Activated CD4-positive, alpha-beta T cell treated with anti-CD3 and anti-CD28 coated beads, Interleukin-10, Interleukin-2, amounts not matched to agents 100 ng/mL and 50 ng/mL, durations not matched to agents 16 hours and 8 hours (primary cell): ENCODE measurements around the gene SOST.

Source experiments
- DNase-seq: peaks from one replicate; pipeline ENCODE4 v3.0.0-alpha.2; 2020

The SOST gene

DNA sequence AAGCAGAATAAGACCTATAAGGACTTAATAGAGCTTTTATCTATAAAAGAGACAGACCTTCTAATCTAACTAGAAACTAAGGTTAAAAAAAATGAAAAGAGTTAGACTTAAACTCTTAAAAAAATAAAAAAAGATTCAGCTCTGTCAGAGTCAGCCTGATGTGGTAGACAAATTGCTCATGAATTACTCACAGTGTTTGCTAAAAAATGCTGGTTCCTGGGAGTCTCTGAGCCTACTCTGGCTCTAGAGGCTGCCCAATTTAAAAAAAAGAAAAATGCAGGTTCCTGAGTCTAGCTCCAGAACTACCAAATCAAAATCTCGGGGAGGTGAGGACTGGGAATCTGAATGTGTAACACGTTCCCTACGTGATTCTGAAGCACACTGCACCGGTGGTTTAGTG, 18.1 kb downstream of the SOST start:
- DNase-seq: no peak

DNA sequence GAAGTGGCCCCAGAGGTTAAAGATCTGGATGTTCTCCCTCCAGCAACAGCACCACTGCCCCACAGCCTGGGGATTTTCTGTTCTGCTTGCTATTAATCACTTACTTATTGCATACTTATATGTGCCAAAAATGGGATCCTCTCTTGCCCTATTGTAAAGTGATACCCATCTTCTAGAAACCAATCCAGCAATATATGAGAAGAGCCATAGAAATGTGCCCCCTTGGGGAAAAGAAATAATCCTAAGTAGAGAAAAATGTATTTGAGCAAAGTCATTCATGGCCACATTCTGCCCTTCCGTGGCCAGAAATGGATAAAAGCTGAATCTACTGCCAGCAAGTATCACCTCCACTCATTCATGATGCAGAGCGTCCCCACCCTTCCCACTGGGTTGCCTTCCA, 20.9 kb downstream of the SOST start:
- no peak for DNase-seq

- no peak for DNase-seq
Observed at GRCh38 chr17:43736389-43736788, 22.2 kb downstream of the SOST start.

GRCh38 chr17:43734376-43734775, 24.2 kb downstream of the SOST start:
- DNase-seq: no peak

GRCh38 chr17:43733956-43734355, 24.6 kb downstream of the SOST start:
- DNase-seq: no peak

DNA sequence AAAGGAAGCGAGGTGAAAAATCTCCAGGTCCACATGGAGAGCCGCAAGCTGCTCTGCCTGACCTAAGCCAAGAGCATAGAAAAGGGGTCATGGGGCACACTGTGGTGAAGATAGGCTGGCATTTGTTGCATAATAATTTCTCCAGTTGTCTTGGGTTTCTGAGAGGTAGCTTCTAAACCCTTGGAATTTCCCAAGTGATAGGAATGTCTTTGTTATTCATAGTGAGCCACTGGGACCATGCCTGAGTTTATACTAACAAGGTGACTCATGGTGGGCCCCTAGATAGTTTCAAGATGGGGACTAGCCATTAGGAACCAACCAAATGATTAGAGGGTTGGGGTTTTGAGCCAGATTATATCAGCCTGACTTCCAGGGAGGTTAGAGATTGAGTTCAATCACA, 25.6 kb downstream of the SOST start:
- no peak for DNase-seq

DNA sequence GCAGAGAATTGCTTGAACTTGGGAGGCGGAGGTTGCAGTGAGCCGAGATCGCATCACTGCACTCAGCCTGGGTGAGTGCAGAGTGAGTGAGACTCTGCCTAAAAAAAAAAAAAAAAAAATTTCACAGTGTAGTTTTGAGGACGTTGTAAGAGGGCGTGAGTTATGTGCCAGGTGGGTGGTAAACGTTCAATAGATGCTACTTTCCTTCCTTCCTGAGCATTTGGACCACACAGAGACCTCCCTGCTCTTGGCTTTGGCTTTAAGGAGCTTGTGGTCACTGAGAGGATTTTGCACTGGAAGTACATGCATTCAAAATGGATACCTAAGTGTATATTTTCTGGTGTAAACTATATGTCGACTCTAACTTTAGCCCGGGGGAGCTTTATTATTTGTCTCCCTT, 30.5 kb downstream of the SOST start:
- no peak for DNase-seq

DNA sequence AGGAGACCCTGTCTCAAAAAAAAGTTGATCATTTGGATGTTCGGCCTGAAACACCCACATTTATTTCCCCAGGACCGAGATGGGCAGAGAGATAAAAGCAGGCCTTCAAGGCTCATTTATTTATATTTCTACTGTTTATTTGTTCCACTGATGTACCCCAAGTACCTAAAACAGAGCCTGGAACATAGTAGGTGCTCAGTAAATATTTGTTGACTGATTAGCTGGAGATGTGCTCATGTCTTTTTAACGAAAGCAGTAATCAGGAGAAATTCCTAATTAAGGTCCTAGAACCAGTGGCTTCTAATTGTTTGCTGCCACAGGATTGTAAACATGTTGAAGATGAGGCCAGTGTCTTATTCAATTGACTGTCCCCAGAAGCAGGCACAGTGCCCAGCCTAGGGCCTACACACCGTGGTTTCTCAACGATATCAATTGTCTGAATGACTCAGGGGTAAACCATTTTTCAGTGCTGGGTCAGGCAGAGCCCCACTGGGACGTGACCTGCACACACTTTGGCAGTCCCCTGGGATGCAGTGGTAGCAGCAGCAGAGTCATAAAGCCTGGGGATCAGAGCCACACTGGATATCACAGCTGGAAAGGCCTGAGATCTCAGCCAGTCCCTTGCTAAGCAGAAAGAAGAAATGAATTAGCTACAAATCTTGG, 34.8 kb downstream of the SOST start:
- no peak for DNase-seq

DNA sequence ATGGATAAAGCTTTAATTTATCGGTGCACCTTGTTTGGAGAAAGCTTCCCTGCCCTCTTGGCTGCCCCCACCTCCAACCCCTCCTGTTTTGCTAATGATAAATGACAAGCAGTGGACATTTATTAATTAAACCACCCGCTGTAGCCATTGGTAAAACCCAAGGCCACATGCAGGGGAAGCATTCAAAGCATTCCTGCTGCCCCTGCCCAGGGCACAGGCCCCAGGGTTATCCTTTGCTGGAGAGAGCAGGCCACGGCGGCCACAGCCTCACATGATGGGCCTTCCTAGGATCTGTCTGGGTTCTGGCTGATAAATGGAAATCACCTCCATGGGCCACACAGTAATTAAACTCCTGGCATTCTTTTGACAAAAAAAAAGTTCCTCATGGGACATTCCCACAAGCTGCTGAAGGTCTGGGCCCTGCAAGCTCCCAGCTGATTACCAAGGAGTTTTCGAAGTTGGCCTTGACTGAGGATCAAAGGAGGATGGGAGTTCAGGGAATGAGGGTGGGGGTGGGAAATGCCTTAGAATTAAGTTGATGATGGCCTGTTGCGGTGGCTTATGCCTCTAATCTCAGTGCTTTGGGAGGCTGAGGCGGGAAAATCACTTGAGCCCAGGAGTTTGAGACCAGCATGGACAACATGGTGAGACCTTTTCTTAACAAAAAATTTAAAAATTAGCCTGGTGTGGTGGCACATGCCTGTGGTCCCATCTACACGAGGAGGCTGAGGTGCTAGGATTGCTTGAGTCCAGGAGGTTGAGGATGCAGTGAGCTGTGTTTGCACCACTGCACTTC, 35.5 kb downstream of the SOST start:
- no peak for DNase-seq

DNA sequence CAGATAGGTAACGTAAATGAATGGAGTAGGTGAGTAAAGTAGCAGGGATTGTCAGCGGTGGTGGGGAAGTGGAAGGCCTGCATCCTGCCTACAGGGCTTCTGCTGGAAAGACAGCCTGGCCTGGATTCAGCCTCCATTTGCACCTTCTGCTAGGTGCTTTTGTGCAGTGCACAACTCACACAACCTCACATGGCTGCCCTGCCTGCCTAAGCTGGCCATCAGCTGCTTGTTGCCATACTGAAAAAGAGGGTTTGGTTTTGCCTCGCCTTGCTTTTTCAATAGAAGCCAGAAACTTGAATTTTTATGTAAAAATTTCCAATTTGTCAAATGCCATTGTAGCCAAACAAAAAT, 36.3 kb downstream of the SOST start:
- DNase-seq: no peak

DNA sequence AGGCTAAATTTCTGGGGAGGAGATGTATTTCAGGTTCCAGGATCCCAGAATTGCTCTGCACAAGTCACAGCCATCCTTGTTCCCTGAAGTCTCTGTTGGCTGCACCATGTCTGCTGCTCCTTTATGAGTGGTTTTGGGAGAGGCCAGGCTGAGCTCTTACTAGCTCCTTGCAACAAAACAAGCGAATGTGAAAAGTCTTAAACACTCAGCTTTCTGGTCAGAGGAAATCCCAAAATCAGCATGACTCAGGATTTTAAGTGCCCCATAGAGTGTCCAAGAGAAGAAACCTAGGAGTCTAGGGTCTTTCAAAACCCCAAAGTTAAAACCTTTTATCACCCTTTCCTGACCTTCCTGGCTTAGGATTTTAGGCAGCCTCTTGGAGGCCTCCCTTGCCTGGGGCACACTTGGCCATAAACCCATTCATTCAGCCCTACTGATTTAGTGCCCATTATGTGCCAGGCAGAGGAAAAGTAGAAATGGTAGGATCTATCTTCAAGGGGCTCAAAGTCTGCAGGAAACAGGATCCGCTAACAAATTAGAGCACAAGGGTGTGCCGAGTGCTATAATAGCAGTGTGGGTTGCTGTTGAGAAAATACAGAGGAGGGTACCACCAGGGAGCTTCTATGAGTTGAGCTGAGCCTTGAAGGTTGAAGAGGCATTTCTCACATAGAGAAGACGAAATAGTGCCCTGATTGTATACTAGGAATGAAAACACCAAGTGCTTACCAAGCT, 36.9 kb downstream of the SOST start:
- no peak for DNase-seq

DNA sequence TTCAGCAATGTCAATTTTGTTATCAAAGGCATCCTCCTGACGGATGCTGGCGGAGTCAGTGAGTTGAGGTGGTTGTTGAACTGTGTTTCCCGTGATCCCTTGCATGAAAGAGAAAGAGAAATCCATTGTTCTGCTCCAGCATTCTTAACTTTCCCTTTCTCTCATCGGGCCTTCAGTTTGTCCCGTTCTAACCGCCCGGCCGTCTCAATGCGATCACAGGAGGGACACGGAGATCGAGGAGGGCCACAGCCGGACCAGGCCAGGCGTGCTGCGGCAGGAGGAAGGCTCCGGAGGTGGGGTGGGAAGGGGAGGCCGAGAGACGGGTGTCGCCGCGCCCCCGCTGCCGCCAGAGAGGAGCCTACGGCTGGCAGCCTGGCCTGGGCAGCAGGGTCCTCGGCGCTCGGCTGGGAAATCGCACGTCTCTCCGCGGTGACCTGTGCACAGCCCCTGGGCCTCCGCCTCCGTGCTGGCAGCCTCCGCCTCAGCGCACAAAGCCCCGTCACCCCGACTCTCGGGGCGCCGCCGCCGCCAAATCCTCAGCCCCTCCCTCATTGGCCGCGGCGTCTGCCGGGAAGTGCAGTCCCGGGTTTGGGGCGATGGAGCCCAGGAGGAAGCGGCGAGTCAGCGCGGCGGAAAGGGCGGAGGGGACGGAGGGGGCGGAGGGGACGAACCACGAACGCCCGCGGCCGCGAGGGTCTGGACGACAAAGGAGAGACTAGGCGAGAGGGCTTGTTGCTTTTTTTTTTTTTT, 38.1 kb downstream of the SOST start:
- peak; percentile 87 for DNase-seq

- no peak for DNase-seq
Observed at GRCh38 chr17:43719578-43719977, 39.0 kb downstream of the SOST start.

GRCh38 chr17:43718544-43718943, 40.0 kb downstream of the SOST start:
- no peak for DNase-seq

- no peak for DNase-seq
Observed at GRCh38 chr17:43717913-43718312, 40.7 kb downstream of the SOST start.

DNA sequence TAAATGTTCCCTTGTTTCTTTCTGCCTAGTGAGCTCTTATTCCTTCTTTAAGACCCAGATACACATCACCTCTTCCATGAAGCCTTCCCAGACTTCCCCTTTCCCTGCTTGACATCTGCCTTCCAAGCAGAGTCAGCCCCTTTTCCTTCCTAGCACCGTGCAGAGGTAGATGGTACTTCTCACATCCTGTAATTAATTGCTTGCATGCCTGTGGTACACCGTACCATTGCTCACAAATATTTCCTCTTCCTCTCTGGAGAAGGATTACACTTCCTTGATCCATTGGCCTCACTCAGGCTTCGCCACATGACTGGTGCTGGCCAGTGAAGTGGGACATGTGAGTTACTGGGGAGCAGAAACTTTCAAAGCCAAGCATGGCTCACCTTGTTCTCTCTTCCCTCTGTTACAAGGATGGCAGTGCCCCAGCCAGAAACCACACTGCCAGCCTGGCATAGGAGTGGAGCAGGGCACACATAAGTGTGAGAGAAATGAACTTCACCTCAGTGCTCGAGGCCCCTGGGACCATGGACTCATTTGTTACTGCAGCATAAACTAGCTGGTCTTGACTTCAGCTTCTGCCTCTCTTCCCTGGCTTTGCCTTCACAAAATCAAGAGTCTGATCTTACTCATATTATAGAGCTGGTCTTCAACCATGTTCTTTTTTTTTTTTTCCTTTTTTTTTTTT, 44.0 kb downstream of the SOST start:
- DNase-seq: no peak

- DNase-seq: peak; percentile 39
Observed at GRCh38 chr17:43713494-43714162, 45.0 kb downstream of the SOST start.

DNA sequence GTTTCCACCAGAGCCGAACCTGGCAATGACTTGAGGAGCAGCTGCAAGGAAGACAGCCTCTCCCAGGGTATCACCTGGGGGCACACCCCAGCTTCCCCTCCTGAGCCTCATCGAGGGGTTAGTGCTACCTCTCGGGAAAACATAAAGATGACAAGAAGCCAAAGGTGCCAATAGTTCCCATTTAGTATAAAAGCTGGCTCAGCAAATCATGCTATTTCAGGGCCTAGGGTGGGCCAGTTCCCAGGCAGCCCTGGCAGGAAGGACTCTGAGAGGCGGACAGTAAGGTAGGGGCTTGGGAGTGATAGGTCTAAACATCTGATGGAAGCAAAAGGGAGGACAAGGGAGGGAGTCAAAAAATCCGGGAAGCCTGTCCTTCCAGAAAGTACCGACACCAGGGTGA, 46.2 kb downstream of the SOST start:
- DNase-seq: no peak

DNA sequence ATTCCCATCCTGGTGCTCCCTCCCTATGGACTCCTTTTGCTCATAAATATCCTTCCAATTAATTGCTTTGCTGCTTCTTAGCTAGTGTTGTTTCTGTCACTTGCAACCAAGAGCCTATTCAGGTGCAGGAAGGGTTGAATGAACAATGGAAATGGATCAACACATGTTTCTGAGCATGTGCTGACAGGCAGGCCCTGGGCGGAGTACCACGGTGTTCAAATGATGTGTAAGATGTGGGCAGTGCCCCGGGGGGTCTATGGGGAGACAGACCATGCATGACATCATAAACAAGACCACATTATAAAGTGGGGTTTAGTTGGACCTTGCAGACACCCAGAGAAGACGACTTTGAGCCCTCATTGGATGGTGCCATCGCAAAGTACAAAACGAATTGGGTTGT, 48.5 kb downstream of the SOST start:
- no peak for DNase-seq

DNA sequence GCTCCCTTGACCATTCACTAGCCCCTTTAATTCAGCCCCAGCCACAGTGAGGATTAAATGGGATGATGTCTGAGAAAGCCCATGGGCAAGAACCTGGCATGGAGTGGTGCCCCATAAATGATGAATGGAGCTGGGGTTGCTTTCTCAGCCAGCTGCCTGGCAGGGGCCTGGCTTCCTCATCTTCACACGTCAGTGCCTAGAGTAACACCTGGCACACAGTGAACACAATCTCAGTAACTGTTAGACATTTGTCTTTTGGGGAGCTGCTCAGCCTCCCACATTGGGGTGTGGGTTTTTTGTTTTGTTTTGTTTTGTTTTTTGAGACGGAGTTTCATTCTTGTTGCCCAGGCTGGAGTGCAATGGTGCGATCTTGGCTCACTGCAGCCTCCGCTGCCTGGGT, 49.4 kb downstream of the SOST start:
- DNase-seq: no peak

DNA sequence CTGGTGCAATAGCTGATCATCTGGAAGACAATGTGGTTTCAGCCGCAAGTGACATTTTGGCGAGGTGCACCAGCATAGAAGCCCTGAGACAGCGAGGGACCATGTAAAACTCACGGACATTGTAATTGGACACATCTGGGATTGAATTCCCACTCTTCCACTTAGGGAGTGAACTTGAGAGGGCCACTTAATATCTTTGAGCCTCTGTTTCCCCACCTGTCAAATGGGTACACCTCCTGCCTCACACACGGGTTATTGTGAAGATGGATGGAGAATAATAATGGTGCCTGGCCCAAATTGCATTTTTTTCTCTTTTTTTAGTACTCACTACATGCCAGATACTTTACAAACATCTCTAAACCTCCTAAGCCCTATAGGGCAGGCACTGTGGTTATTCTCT, 51.4 kb downstream of the SOST start:
- DNase-seq: no peak

GRCh38 chr17:43706235-43706634, 52.4 kb downstream of the SOST start:
- DNase-seq: no peak
